ENCODE results near the gene SNPH.
A peak's percentile ranks its signal among the peaks of the same experiment; 100 is the strongest.

SNPH gene

GRCh38 chr20:1326031-1326930 is 60.2 kb downstream of the SNPH start:
- no peaks in the 10 kb centered on the region for H3K27me3 ChIP-seq (ENCODE audit: insufficient read depth, insufficient read length)
- H3K36me3 ChIP-seq (ENCODE audit: insufficient read depth, insufficient read length, low read length), result peaks cover 28% of the 10 kb centered on the region
- no peak for DNase-seq (ENCODE audit: low read depth, low spot score)
- no peaks in the 10 kb centered on the region for H3K9me3 ChIP-seq (ENCODE audit: insufficient read depth, low read length)
- no peak for TF ChIP-seq ZNF274 (IDR thresholded peaks at IDR 0.05; ENCODE audit: low read depth, low read length)
- no peak for TF ChIP-seq SUZ12 (IDR thresholded peaks at IDR 0.05; ENCODE audit: extremely low read depth, insufficient read depth, insufficient read length)
- H3K9ac ChIP-seq (ENCODE audit: insufficient read length, low read depth), result peak overlapping the region; percentile 94
- H3K4me1 ChIP-seq (ENCODE audit: insufficient read depth, insufficient read length), result no peaks in the 10 kb centered on the region
- H3K4me3 ChIP-seq (ENCODE audit: insufficient read length, low read depth), result peak overlapping the region; percentile 91

- Histone ChIP-seq H3K4me3 (ENCODE audit: insufficient read length, low read depth) (no peak overlapping the region), H3K9me3 (ENCODE audit: insufficient read depth, low read length) (no peaks in the 10 kb centered on the region), H3K36me3 (ENCODE audit: insufficient read depth, insufficient read length, low read length) (peaks cover 38% of the 10 kb centered on the region), H3K27me3 (ENCODE audit: insufficient read depth, insufficient read length) (no peaks in the 10 kb centered on the region), H3K4me1 (ENCODE audit: insufficient read depth, insufficient read length) (no peaks in the 10 kb centered on the region), H3K9ac (ENCODE audit: insufficient read length, low read depth) (no peak overlapping the region)
- TF ChIP-seq SUZ12 (IDR thresholded peaks at IDR 0.05; ENCODE audit: extremely low read depth, insufficient read depth, insufficient read length), result no peak
- TF ChIP-seq YY1 (IDR thresholded peaks at IDR 0.05; ENCODE audit: insufficient read depth, insufficient read length), result no peak
- no peak for TF ChIP-seq ZNF274 (IDR thresholded peaks at IDR 0.05; ENCODE audit: low read depth, low read length)
- no peak for DNase-seq (ENCODE audit: low read depth, low spot score)
Measured at GRCh38 chr20:1327241-1327653, 61.2 kb downstream of the SNPH start.

GRCh38 chr20:1327827-1328679 is 62.0 kb downstream of the SNPH start:
- Histone ChIP-seq H3K36me3 (ENCODE audit: insufficient read depth, insufficient read length, low read length) (peaks cover 46% of the 10 kb centered on the region), H3K27me3 (ENCODE audit: insufficient read depth, insufficient read length) (no peaks in the 10 kb centered on the region), H3K9ac (ENCODE audit: insufficient read length, low read depth) (peak overlapping the region; percentile 6), H3K4me3 (ENCODE audit: insufficient read length, low read depth) (no peak overlapping the region), H3K4me1 (ENCODE audit: insufficient read depth, insufficient read length) (no peaks in the 10 kb centered on the region), H3K9me3 (ENCODE audit: insufficient read depth, low read length) (no peaks in the 10 kb centered on the region)
- TF ChIP-seq ZNF274 (IDR thresholded peaks at IDR 0.05; ENCODE audit: low read depth, low read length) (no peak), SUZ12 (IDR thresholded peaks at IDR 0.05; ENCODE audit: extremely low read depth, insufficient read depth, insufficient read length) (no peak), YY1 (IDR thresholded peaks at IDR 0.05; ENCODE audit: insufficient read depth, insufficient read length) (no peak)
- DNase-seq (ENCODE audit: low read depth, low spot score), result no peak

- Histone ChIP-seq H3K9me3 (ENCODE audit: insufficient read depth, low read length) (no peaks in the 10 kb centered on the region), H3K4me1 (ENCODE audit: insufficient read depth, insufficient read length) (no peaks in the 10 kb centered on the region), H3K4me3 (ENCODE audit: insufficient read length, low read depth) (no peak within 1 kb of the TSS), H3K36me3 (ENCODE audit: insufficient read depth, insufficient read length, low read length) (peaks cover 53% of the 10 kb centered on the region), H3K27me3 (ENCODE audit: insufficient read depth, insufficient read length) (no peaks in the 10 kb centered on the region), H3K9ac (ENCODE audit: insufficient read length, low read depth) (peak within 1 kb of the TSS; percentile 9)
- TF ChIP-seq ZNF274 (IDR thresholded peaks at IDR 0.05; ENCODE audit: low read depth, low read length) (no peak), YY1 (IDR thresholded peaks at IDR 0.05; ENCODE audit: insufficient read depth, insufficient read length) (no peak), SUZ12 (IDR thresholded peaks at IDR 0.05; ENCODE audit: extremely low read depth, insufficient read depth, insufficient read length) (no peak)
- no peak for DNase-seq (ENCODE audit: low read depth, low spot score)
Measured at GRCh38 chr20:1328680-1329330, 62.7 kb downstream of the SNPH start, which contains the start of gene SDCBP2. TSS of gene SDCBP2 (minus strand) at chr20:1329139. CDS start at chr20:1320416, 8,723 bp downstream.

- Histone ChIP-seq H3K27me3 (ENCODE audit: insufficient read depth, insufficient read length) (no peaks in the 10 kb centered on the region), H3K9ac (ENCODE audit: insufficient read length, low read depth) (no peak overlapping the region), H3K4me3 (ENCODE audit: insufficient read length, low read depth) (no peak overlapping the region), H3K4me1 (ENCODE audit: insufficient read depth, insufficient read length) (no peaks in the 10 kb centered on the region), H3K9me3 (ENCODE audit: insufficient read depth, low read length) (no peaks in the 10 kb centered on the region), H3K36me3 (ENCODE audit: insufficient read depth, insufficient read length, low read length) (peaks cover 61% of the 10 kb centered on the region)
- no peak for DNase-seq (ENCODE audit: low read depth, low spot score)
- TF ChIP-seq YY1 (IDR thresholded peaks at IDR 0.05; ENCODE audit: insufficient read depth, insufficient read length), result no peak
- TF ChIP-seq SUZ12 (IDR thresholded peaks at IDR 0.05; ENCODE audit: extremely low read depth, insufficient read depth, insufficient read length), result no peak
- no peak for TF ChIP-seq ZNF274 (IDR thresholded peaks at IDR 0.05; ENCODE audit: low read depth, low read length)
Measured at GRCh38 chr20:1330075-1330830, 64.2 kb downstream of the SNPH start.

GRCh38 chr20:1331101-1331500 is 65.0 kb downstream of the SNPH start:
- no peak for TF ChIP-seq SUZ12 (IDR thresholded peaks at IDR 0.05; ENCODE audit: extremely low read depth, insufficient read depth, insufficient read length)
- no peak for TF ChIP-seq YY1 (IDR thresholded peaks at IDR 0.05; ENCODE audit: insufficient read depth, insufficient read length)
- TF ChIP-seq ZNF274 (IDR thresholded peaks at IDR 0.05; ENCODE audit: low read depth, low read length), result no peak
- Histone ChIP-seq H3K9me3 (ENCODE audit: insufficient read depth, low read length) (no peaks in the 10 kb centered on the region), H3K4me1 (ENCODE audit: insufficient read depth, insufficient read length) (no peaks in the 10 kb centered on the region), H3K27me3 (ENCODE audit: insufficient read depth, insufficient read length) (no peaks in the 10 kb centered on the region), H3K36me3 (ENCODE audit: insufficient read depth, insufficient read length, low read length) (peaks cover 61% of the 10 kb centered on the region), H3K4me3 (ENCODE audit: insufficient read length, low read depth) (no peak overlapping the region), H3K9ac (ENCODE audit: insufficient read length, low read depth) (no peak overlapping the region)
- DNase-seq (ENCODE audit: low read depth, low spot score), result no peak
